PC-9 (cell line): ENCODE results near the gene ELOVL5.

Experiments
- CTCF ChIP-seq: fragments of 200-600 bp; sonication (generic); conservative IDR thresholded peaks from 2 replicates; pipeline ENCODE4 v1.6.1; 2017; ENCODE audit warnings: mixed run types, antibody characterized with exemption, mild to moderate bottlenecking, moderate library complexity
- EZH2 ChIP-seq: fragments of 200-600 bp; sonication (generic); IDR thresholded peaks from 2 replicates; pipeline ENCODE4 v1.8.0; 2017; ENCODE audit warnings: antibody characterized with exemption, low read depth

- TF ChIP-seq EZH2 (no peak), CTCF (no peak)
Observed at GRCh38 chr6:53235508-53235907, 113.2 kb downstream of the ELOVL5 start.
